H1 (cell line): ENCODE measurements around the gene RTN4RL1. TPM values are rescaled to one million over a fixed set of nuclear protein-coding genes. Genes with fewer than 3 reads are reported as not detected.

Experiments used
- CTCF ChIA-PET: fragments of 300-600 bp; sonication (Branson Sonifier 250); formaldehyde crosslinking; loops from one replicate; lab custom pipeline; 2021; ENCODE audit not compliant: partially characterized antibody; lab: Charles Lee
- POLR2A ChIA-PET: fragments of 300-600 bp; sonication (Branson Sonifier 250); formaldehyde crosslinking; loops from one replicate; lab custom pipeline; 2021; ENCODE audit warnings: inconsistent platforms; ENCODE audit not compliant: partially characterized antibody; lab: Charles Lee
- DNase-seq, 2 experiments: peaks; one replicate each; pipeline versions ENCODE4 v3.0.0 to v3.0.0-alpha.2; 2010 to 2022; ENCODE audit warnings: low spot score in 2 of 2, low read depth in 1 of 2, mixed read lengths in 1 of 2
- FAIRE-seq: peaks from 2 replicates; lab custom pipeline; 2011; peaks lifted over from hg19 to GRCh38; lab: Jason Lieb, UNC
- H2AFZ ChIP-seq: 2 replicates; pipeline ENCODE4 v1.8.1; 2012; ENCODE audit warnings: low read length, inconsistent platforms
- H2AK5ac ChIP-seq: 2 replicates; pipeline ENCODE4 v1.6.1; 2013; ENCODE audit warnings: low read depth, low read length
- H2BK120ac ChIP-seq: replicated peaks from 2 replicates; pipeline ENCODE3; 2013; ENCODE audit warnings: low read depth, low read length, inconsistent platforms
- H2BK12ac ChIP-seq: 2 replicates; pipeline ENCODE4 v1.6.1; 2013; ENCODE audit warnings: low read depth, low read length
- H2BK15ac ChIP-seq: 2 replicates; pipeline ENCODE4 v1.6.1; 2013; ENCODE audit warnings: low read length
- H2BK20ac ChIP-seq: 2 replicates; pipeline ENCODE4 v1.6.1; 2013; ENCODE audit warnings: low read length
- H2BK5ac ChIP-seq: 2 replicates; pipeline ENCODE4 v1.6.1; 2013; ENCODE audit warnings: low read depth, low read length
- H3K14ac ChIP-seq: 2 replicates; pipeline ENCODE4 v1.6.1; 2013; ENCODE audit warnings: inconsistent platforms; ENCODE audit not compliant: insufficient read length
- H3K18ac ChIP-seq: 2 replicates; pipeline ENCODE4 v1.6.1; 2013; ENCODE audit warnings: low read length; ENCODE audit errors: extremely low read depth
- H3K23ac ChIP-seq: 2 replicates; pipeline ENCODE4 v1.6.1; 2013; ENCODE audit warnings: inconsistent platforms; ENCODE audit not compliant: insufficient read length
- H3K23me2 ChIP-seq: 2 replicates; pipeline ENCODE4 v1.6.1; 2013; ENCODE audit warnings: low read depth, low read length
- H3K27ac ChIP-seq: 2 replicates; pipeline ENCODE4 v1.6.1; 2011; ENCODE audit warnings: low read depth, low read length, inconsistent platforms
- H3K27me3 ChIP-seq, 4 experiments: replicated peaks in 1 of 4; 1 replicate in 1 of 4; 2 replicates in 3 of 4; pipeline versions ENCODE4 v1.6.1 to v1.8.1; 2011 to 2013; ENCODE audit warnings: low read length in 3 of 4, mild to moderate bottlenecking in 3 of 4, inconsistent platforms in 2 of 4, mixed read lengths in 2 of 4, moderate library complexity in 1 of 4; ENCODE audit not compliant: control insufficient read depth in 3 of 4, insufficient read depth in 3 of 4; ENCODE audit errors: extremely low read depth in 1 of 4
- H3K36me3 ChIP-seq, 4 experiments: 2 replicates each; pipeline versions ENCODE4 v1.6.1 to v1.8.1; 2011 to 2013; ENCODE audit warnings: mild to moderate bottlenecking in 4 of 4, low read length in 3 of 4, moderate library complexity in 2 of 4, control low read depth in 1 of 4, inconsistent platforms in 1 of 4; ENCODE audit not compliant: insufficient read depth in 4 of 4, control insufficient read depth in 2 of 4
- H3K4ac ChIP-seq: replicated peaks from 2 replicates; pipeline ENCODE3; 2013; ENCODE audit warnings: low read length, low read depth, mixed read lengths, inconsistent platforms; ENCODE audit not compliant: insufficient read length
- H3K4me1 ChIP-seq, 4 experiments: replicated peaks in 1 of 4; 1 replicate in 1 of 4; 2 replicates in 3 of 4; pipeline versions ENCODE4 v1.6.1 to v1.8.1; 2011 to 2013; ENCODE audit warnings: low read length in 3 of 4, inconsistent platforms in 2 of 4, mixed read lengths in 1 of 4; ENCODE audit not compliant: insufficient read depth in 4 of 4, control insufficient read depth in 3 of 4
- H3K4me2 ChIP-seq, 2 experiments: 2 replicates each; pipeline versions ENCODE4 v1.6.1 to v1.8.1; 2011 to 2013; ENCODE audit warnings: low read depth in 2 of 2, low read length in 2 of 2, control low read depth in 1 of 2, inconsistent platforms in 1 of 2, mild to moderate bottlenecking in 1 of 2; ENCODE audit not compliant: insufficient read depth in 1 of 2
- H3K4me3 ChIP-seq, 4 experiments: fragments of 200-600, 300-600 bp in 1 of 4; sonication (generic), shearing (Covaris generic), sonication (Bioruptor Twin) in 1 of 4; 2 replicates each; pipeline versions ENCODE4 v1.5.1 to v1.8.1; 2011 to 2016; ENCODE audit warnings: low read length in 4 of 4, low read depth in 3 of 4, control low read depth in 2 of 4, inconsistent platforms in 2 of 4, mild to moderate bottlenecking in 2 of 4, mixed read lengths in 1 of 4, moderate library complexity in 1 of 4; ENCODE audit not compliant: insufficient read depth in 2 of 4; ENCODE audit errors: extremely low read depth in 1 of 4
- H3K56ac ChIP-seq: replicated peaks from 2 replicates; pipeline ENCODE3; 2013; ENCODE audit warnings: low read depth, mild to moderate bottlenecking, mixed read lengths, low read length, inconsistent platforms; ENCODE audit not compliant: insufficient read length
- H3K79me1 ChIP-seq: 2 replicates; pipeline ENCODE4 v1.6.1; 2013; ENCODE audit warnings: low read depth, low read length, control low read depth
- H3K79me2 ChIP-seq, 2 experiments: 2 replicates each; pipeline versions ENCODE4 v1.6.1 to v1.8.1; 2012 to 2013; ENCODE audit warnings: low read length in 2 of 2, mild to moderate bottlenecking in 2 of 2, inconsistent platforms in 1 of 2; ENCODE audit not compliant: insufficient read depth in 2 of 2, control insufficient read depth in 1 of 2
- H3K9ac ChIP-seq, 4 experiments: replicated peaks in 1 of 4; 1 replicate in 1 of 4; 2 replicates in 3 of 4; pipeline versions ENCODE4 v1.6.1 to v1.8.1; 2011 to 2013; ENCODE audit warnings: low read depth in 3 of 4, low read length in 3 of 4, control low read depth in 2 of 4, mild to moderate bottlenecking in 2 of 4, moderate library complexity in 2 of 4, inconsistent platforms in 1 of 4; ENCODE audit errors: extremely low read depth in 1 of 4
- H3K9me3 ChIP-seq, 2 experiments: 2 replicates each; pipeline versions ENCODE4 v1.6.1 to v1.8.1; 2012 to 2013; ENCODE audit warnings: mild to moderate bottlenecking in 2 of 2, moderate library complexity in 2 of 2, control low read depth in 1 of 2, inconsistent platforms in 1 of 2, low read depth in 1 of 2, low read length in 1 of 2, mixed read lengths in 1 of 2; ENCODE audit not compliant: insufficient read depth in 2 of 2
- H4K20me1 ChIP-seq, 2 experiments: replicated peaks in 1 of 2; 2 replicates each; pipeline versions ENCODE3 to v1.8.1; 2011 to 2013; ENCODE audit warnings: inconsistent platforms in 2 of 2, low read length in 2 of 2, mild to moderate bottlenecking in 1 of 2; ENCODE audit not compliant: insufficient read depth in 2 of 2, control insufficient read depth in 1 of 2
- H4K5ac ChIP-seq: 2 replicates; pipeline ENCODE4 v1.6.1; 2013; ENCODE audit warnings: low read length, low read depth, mixed read lengths, inconsistent platforms; ENCODE audit not compliant: insufficient read length
- H4K8ac ChIP-seq: 2 replicates; pipeline ENCODE4 v1.8.0; 2013; ENCODE audit warnings: mild to moderate bottlenecking, moderate library complexity, low read length, inconsistent platforms; ENCODE audit not compliant: insufficient read depth; ENCODE audit errors: extremely low read depth
- H4K91ac ChIP-seq: replicated peaks from 2 replicates; pipeline ENCODE3; 2013; ENCODE audit warnings: low read length, mixed read lengths, inconsistent platforms; ENCODE audit not compliant: insufficient read length
- BCL11A ChIP-seq, 2 experiments: IDR thresholded peaks; one replicate each; pipeline ENCODE4 v1.6.1; 2011; ENCODE audit warnings: low read depth in 2 of 2, low read length in 2 of 2, mild to moderate bottlenecking in 2 of 2
- CEBPB ChIP-seq: IDR thresholded peaks from 2 replicates; pipeline ENCODE4 v1.6.1; 2012; ENCODE audit warnings: low read depth, low read length
- JUND ChIP-seq: IDR thresholded peaks from 2 replicates; pipeline ENCODE4 v1.6.1; 2011; ENCODE audit warnings: mild to moderate bottlenecking, improper control_type of control experiment, low read length
- NRF1 ChIP-seq: IDR thresholded peaks from 2 replicates; pipeline ENCODE4 v1.6.1; 2011; ENCODE audit warnings: mild to moderate bottlenecking, low read depth, low read length, improper control_type of control experiment
- RAD21 ChIP-seq, 2 experiments: IDR thresholded peaks in 1 of 2; conservative IDR thresholded peaks in 1 of 2; 2 replicates each; pipeline ENCODE4 v1.6.1; 2011; ENCODE audit warnings: low read depth in 2 of 2, low read length in 2 of 2, improper control_type of control experiment in 1 of 2, inconsistent platforms in 1 of 2, mild to moderate bottlenecking in 1 of 2, moderate library complexity in 1 of 2
- RNF2 ChIP-seq: fragments of 200-900, 300-1000 bp; sonication (generic); IDR thresholded peaks from 2 replicates; pipeline ENCODE4 v1.7.1; 2016; ENCODE audit warnings: borderline replicate concordance, low read depth, mild to moderate bottlenecking, antibody characterized with exemption, low read length; ENCODE audit not compliant: poor library complexity, severe bottlenecking; ENCODE audit errors: missing control alignments
- SP2 ChIP-seq: IDR thresholded peaks from 2 replicates; pipeline ENCODE4 v1.6.1; 2012; ENCODE audit warnings: mild to moderate bottlenecking, low read length, inconsistent platforms
- WGBS, 2 experiments: shearing (Covaris generic) in 1 of 2; methylation state at CpG; one replicate each; pipeline versions ENCODE4 v1.1.6 to v1.1.7; 2013 to 2015; ENCODE audit warnings: low lambda C conversion rate in 2 of 2, mixed read lengths in 2 of 2, inconsistent platforms in 1 of 2, low coverage in 1 of 2, missing lambda C conversion rate in 1 of 2; ENCODE audit not compliant: insufficient replicate concordance in 2 of 2, insufficient coverage in 1 of 2, insufficient read length in 1 of 2; ENCODE audit errors: extremely low coverage in 1 of 2, missing lambda C conversion rate in 1 of 2; 5-methylcytosine and 5-hydroxymethylcytosine counted together
- polyA plus RNA-seq, 7 experiments: library from polyadenylated mRNA; depleted of rRNA in 3 of 7; stranded (reverse) in 5 of 7; unstranded in 2 of 7; fragments of >200 nt in 5 of 7; fragments of 200-250 nt in 2 of 7; gene quantifications; 1 replicate in 5 of 7; 2 replicates in 1 of 7; 4 replicates in 1 of 7; pipeline versions ENCODE4 v1.2.1 to v1.2.3, GENCODE V29; 2011 to 2013; ENCODE audit warnings: missing spikeins in 2 of 7, mixed read lengths in 2 of 7
- total RNA-seq: library from RNA; stranded (reverse); fragmentation: NEBNext Ultra II Directional; extraction: Animal tissue kit (Norgen Biotek cat#: 25700); gene quantifications from 2 replicates; pipeline ENCODE4 v1.2.1, GENCODE V29; 2021

Gene RTN4RL1
- total and polyA plus RNA-seq, 2 of the 8 experiments (the other 6 are each of a cell fraction or from before 2014, with no cell fraction given): 0.09 TPM; not detected in 1

DNA sequence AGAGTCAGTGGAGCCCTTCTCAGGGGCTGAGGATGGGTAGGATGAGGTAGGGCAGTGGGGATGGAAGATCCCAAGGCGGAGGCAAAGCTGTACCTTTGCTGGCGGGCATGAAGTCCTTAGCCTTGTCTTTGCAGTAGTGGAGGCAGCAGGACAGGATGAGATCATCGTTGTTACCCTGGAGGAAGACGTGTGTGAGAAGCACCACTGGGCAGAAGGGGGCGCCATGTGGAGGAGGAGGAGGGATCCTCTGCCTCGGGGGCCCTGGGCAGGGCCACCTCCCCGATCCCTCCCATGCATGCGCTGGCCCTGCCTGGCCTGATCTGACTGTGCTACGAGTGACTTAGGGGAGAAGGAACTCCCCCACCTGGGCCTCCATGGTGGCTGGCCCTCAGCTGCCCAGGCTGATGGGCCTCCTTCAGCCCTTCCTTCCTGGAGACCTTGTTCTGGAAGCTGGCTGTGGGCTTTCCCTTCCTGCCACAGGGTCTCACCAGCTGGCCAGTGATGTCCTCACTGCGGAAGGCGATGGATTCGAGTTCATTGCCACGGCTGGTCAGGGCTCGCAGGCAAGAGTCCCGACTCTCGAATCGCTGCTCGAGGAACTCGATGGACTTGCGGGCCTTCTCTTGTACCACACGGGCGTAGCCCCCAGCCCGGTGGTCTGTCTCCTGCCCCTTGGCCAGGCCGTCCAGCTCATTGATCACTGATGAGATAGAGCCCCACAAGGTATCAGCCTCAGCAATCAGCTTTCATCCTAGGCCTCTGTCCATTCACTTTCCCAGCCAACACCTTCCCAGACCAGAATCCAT lies 40.0 kb upstream of the RTN4RL1 start:
- ChIA-PET POLR2A (interaction anchor here (1.2 kb wide), 1 partner anchor 14 kb away, joined by 4 read pairs; no protein-coding TSS in a partner anchor), CTCF (interaction anchor here (0.6 to 7.6 kb wide), 28 partner anchors 8 to 1316 kb away, joined by 3 to 58 read pairs (median 4); partner anchors contain the start of gene HIC1)
- H2BK20ac ChIP-seq: no peak overlapping the region
- H3K9me3 ChIP-seq: no peaks in the 10 kb centered on the region
- H3K4me3 ChIP-seq: no peak overlapping the region
- H3K18ac ChIP-seq: no peak overlapping the region; the same call in 1 of the 2 replicates
- H3K23me2 ChIP-seq: no peaks in the 10 kb centered on the region
- WGBS, 2 experiments: 79% methylated on average over 24 of the region's 24 CpGs; no CpG with 5 or more reads in 1 of the 2 experiments
- H2BK12ac ChIP-seq: no peak overlapping the region
- DNase-seq (peak in 1 of 2 experiments; percentile 89), FAIRE-seq (peak; percentile 92)
- H3K56ac ChIP-seq: no peak overlapping the region
- H4K5ac ChIP-seq: no peak overlapping the region
- H3K4me2 ChIP-seq: no peak overlapping the region
- peak overlapping the region; percentile 25 for H3K4ac ChIP-seq
- H3K79me1 ChIP-seq: no peaks in the 10 kb centered on the region
- H2AFZ ChIP-seq: no peak overlapping the region
- H3K4me1 ChIP-seq: peaks cover 0 to 13% (median 9%) of the 10 kb centered on the region in 4 experiments; a peak in 6 of 7 replicates
- no peak overlapping the region for H2BK120ac ChIP-seq
- H3K27me3 ChIP-seq: peaks cover 0 to 11% (median 5%) of the 10 kb centered on the region in 4 experiments; a peak in 5 of 7 replicates
- no peak overlapping the region for H4K91ac ChIP-seq
- no peak overlapping the region for H3K14ac ChIP-seq
- H3K27ac ChIP-seq: no peak overlapping the region
- H2BK5ac ChIP-seq: peak overlapping the region; percentile 10; the same call in 1 of the 2 replicates
- H3K23ac ChIP-seq: no peak overlapping the region
- 0 out of 7 replicates have a peak overlapping the region, but pooled peaks of 1 of the 4 experiments have one; percentile 4 for H3K9ac ChIP-seq
- H2BK15ac ChIP-seq: no peak overlapping the region
- peaks cover 6 to 8% of the 10 kb centered on the region in 2 experiments for H4K20me1 ChIP-seq
- no peak overlapping the region for H2AK5ac ChIP-seq
- peaks cover 0 to 4% (median 0%) of the 10 kb centered on the region in 4 experiments; a peak in 1 of 8 replicates for H3K36me3 ChIP-seq
- no peaks in the 10 kb centered on the region for H3K79me2 ChIP-seq
- H4K8ac ChIP-seq: 0 out of 2 replicates have a peak overlapping the region, but pooled peaks have one; percentile 22
- peak; percentile 71 to 73 for TF ChIP-seq RAD21 (IDR thresholded peaks at IDR 0.05 in 1 of 2, conservative IDR thresholded peaks at IDR 0.05 in 1 of 2; ENCODE audit: low read depth in 2 of 2, low read length in 2 of 2)
- TF ChIP-seq SP2: no peak
- no peak for TF ChIP-seq NRF1
- no peak for TF ChIP-seq CEBPB
- TF ChIP-seq RNF2: no peak
- TF ChIP-seq BCL11A (IDR thresholded peaks at IDR 0.05; ENCODE audit: low read depth in 2 of 2, low read length in 2 of 2): no peak
- TF ChIP-seq JUND: peak; percentile 89
